HUES6 (cell line): ENCODE measurements around the gene MSH3.
"Not testable (repeated sequence)": the region's sequence is repeated elsewhere in the genome, so short reads cannot be mapped to it uniquely, and the experiment has no call there.

Experiments used
- H3K27ac ChIP-seq: 2 replicates; pipeline ENCODE4 v1.7.0; 2013; ENCODE audit warnings: low read depth, mild to moderate bottlenecking, low read length, inconsistent platforms
- H3K27me3 ChIP-seq: 2 replicates; pipeline ENCODE4 v1.6.1; 2013; ENCODE audit warnings: low read length; ENCODE audit not compliant: control insufficient read depth, insufficient read depth
- H3K36me3 ChIP-seq: 2 replicates; pipeline ENCODE4 v1.6.1; 2013; ENCODE audit warnings: low read length; ENCODE audit not compliant: control insufficient read depth, insufficient read depth
- H3K4me1 ChIP-seq: 2 replicates; pipeline ENCODE4 v1.6.1; 2013; ENCODE audit warnings: low read length; ENCODE audit not compliant: control insufficient read depth, insufficient read depth
- H3K4me3 ChIP-seq: 2 replicates; pipeline ENCODE4 v1.5.1; 2013; ENCODE audit warnings: low read depth, low read length
- H3K9ac ChIP-seq: one replicate; pipeline ENCODE4 v1.6.1; 2013; ENCODE audit warnings: mild to moderate bottlenecking, low read length
- H3K9me3 ChIP-seq: 2 replicates; pipeline ENCODE4 v1.6.1; 2013; ENCODE audit warnings: low read depth, low read length; ENCODE audit not compliant: control insufficient read depth, insufficient read depth

MSH3 gene

DNA sequence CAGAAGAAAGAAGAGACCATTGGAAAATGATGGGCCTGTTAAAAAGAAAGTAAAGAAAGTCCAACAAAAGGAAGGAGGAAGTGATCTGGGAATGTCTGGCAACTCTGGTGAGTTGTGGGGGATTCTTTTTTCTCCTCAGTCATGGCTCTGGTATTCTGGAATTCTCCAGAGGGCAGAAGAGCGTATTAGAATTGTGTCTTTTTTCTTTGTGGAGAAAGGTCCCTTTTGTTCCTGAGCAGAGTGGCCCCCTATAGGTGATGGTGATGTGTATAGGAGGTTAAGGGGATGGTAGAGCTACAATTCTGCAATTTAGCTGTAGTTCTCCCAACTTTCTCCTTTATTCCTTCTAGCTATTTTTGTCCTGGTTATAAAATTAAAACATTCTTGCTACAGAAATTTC, 2.0 kb downstream of the MSH3 start:
- Histone ChIP-seq H3K9me3 (no peaks in the 10 kb centered on the region), H3K36me3 (peaks cover 31% of the 10 kb centered on the region), H3K27me3 (no peaks in the 10 kb centered on the region), H3K9ac (no peak overlapping the region), H3K4me1 (peaks cover 22% of the 10 kb centered on the region), H3K4me3 (no peak overlapping the region), H3K27ac (no peak overlapping the region)

DNA sequence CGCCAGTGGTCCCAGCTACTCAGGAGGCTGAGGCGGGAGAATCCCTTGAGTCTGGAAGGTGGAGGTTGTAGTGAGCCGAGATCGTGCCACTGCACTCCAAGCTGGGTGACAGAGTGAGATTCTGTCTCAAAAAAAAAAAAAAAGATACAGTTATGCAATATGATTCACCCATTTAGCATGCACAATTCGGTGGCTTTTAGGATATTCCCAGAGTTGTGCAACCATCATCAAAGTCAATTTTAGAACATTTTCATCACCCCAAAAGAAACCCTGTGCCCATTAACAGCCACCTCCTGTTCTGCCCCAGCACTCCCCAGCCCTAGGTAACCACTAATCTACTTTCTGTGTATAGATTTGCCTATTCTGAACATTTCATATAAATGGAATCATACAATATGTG, 4.7 kb downstream of the MSH3 start:
- H3K9me3 ChIP-seq, result no peaks in the 10 kb centered on the region
- no peak overlapping the region for H3K4me3 ChIP-seq
- H3K9ac ChIP-seq, result no peak overlapping the region
- H3K4me1 ChIP-seq, result peaks cover 13% of the 10 kb centered on the region
- H3K36me3 ChIP-seq, result peaks cover 45% of the 10 kb centered on the region
- no peak overlapping the region for H3K27ac ChIP-seq
- H3K27me3 ChIP-seq, result no peaks in the 10 kb centered on the region

DNA sequence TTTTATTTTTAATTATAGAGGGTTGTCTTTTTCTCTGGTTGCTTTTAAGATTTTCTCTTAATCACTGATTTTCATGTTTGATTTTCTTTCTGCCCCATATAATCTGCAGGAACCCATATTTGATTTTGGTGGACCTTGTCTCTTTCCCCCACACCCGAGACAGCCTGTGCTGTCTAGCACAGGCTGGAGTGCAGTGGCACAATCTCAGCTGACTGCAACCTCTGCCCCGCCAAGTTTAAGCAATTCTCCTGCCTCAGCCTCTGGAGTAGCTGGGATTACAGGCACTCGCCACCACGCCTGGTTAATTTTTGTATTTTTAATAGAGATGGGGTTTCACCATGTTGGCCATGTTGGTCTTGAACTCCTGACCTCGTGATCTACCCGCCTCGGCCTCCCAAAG, 6.2 kb downstream of the MSH3 start:
- H3K4me1 ChIP-seq, H3K27me3 ChIP-seq, H3K9ac ChIP-seq, H3K9me3 ChIP-seq, H3K4me3 ChIP-seq, H3K27ac ChIP-seq: not testable (repeated sequence)
- peaks cover 54% of the 10 kb centered on the region for H3K36me3 ChIP-seq

DNA sequence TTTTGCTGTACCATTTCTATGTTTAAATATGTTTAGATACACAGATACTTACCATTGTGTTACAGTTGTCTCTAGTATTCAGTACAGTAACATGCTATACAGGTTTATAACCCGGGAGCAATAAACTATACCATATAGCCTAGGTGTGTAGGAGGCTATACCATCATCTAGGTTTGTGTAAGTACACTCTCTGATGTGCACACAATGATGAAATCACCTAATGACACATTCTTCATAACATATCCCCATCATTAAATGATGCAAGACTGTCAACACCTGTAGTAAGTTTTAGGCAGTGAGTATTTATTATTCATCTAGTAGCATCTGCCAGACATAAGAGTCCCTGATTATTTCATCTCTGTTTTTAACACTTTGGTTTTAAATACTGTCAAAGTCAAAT, 7.7 kb downstream of the MSH3 start:
- no peak overlapping the region for H3K9ac ChIP-seq
- no peaks in the 10 kb centered on the region for H3K9me3 ChIP-seq
- H3K4me3 ChIP-seq, result no peak overlapping the region
- no peaks in the 10 kb centered on the region for H3K4me1 ChIP-seq
- no peaks in the 10 kb centered on the region for H3K27me3 ChIP-seq
- H3K36me3 ChIP-seq, result peaks cover 64% of the 10 kb centered on the region
- no peak overlapping the region for H3K27ac ChIP-seq

DNA sequence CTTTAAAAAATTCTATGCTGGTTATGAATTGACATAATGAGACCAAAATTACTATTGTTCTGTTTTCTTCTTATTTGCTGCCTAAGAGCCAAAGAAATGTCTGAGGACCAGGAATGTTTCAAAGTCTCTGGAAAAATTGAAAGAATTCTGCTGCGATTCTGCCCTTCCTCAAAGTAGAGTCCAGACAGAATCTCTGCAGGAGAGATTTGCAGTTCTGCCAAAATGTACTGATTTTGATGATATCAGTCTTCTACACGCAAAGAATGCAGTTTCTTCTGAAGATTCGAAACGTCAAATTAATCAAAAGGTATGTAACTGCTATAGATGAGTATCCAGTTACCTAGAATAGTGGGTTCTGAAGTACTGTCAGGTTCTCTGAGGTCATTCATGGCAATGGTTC, 10.6 kb downstream of the MSH3 start:
- H3K9ac ChIP-seq, result no peak overlapping the region
- no peak overlapping the region for H3K27ac ChIP-seq
- no peak overlapping the region for H3K4me3 ChIP-seq
- no peaks in the 10 kb centered on the region for H3K27me3 ChIP-seq
- H3K36me3 ChIP-seq, result peaks cover 46% of the 10 kb centered on the region
- no peaks in the 10 kb centered on the region for H3K4me1 ChIP-seq
- H3K9me3 ChIP-seq, result no peaks in the 10 kb centered on the region

DNA sequence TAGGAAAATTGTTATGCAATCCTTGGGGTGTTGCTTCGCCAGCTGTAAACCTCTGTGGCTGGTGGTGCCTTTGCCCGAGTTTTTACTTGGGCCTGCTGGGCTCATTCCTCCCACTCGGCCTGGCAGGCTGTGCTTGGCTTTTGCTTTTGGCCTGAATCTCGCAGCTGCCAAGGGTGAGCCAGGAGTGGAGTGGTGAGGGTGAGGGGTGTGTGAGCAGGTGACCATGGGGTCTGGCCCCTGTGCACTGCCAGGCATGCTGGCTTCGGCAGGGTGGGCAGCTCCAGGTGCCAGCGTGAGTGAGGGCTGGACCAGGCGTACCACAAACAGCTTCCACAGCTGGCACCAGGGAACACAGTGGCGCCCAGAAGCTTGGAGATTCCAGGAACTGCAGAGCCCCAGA, 12.9 kb downstream of the MSH3 start:
- no peak overlapping the region for H3K4me3 ChIP-seq
- no peaks in the 10 kb centered on the region for H3K27me3 ChIP-seq
- no peaks in the 10 kb centered on the region for H3K4me1 ChIP-seq
- H3K9me3 ChIP-seq, result no peaks in the 10 kb centered on the region
- H3K9ac ChIP-seq, result no peak overlapping the region
- no peak overlapping the region for H3K27ac ChIP-seq
- peaks cover 34% of the 10 kb centered on the region for H3K36me3 ChIP-seq

DNA sequence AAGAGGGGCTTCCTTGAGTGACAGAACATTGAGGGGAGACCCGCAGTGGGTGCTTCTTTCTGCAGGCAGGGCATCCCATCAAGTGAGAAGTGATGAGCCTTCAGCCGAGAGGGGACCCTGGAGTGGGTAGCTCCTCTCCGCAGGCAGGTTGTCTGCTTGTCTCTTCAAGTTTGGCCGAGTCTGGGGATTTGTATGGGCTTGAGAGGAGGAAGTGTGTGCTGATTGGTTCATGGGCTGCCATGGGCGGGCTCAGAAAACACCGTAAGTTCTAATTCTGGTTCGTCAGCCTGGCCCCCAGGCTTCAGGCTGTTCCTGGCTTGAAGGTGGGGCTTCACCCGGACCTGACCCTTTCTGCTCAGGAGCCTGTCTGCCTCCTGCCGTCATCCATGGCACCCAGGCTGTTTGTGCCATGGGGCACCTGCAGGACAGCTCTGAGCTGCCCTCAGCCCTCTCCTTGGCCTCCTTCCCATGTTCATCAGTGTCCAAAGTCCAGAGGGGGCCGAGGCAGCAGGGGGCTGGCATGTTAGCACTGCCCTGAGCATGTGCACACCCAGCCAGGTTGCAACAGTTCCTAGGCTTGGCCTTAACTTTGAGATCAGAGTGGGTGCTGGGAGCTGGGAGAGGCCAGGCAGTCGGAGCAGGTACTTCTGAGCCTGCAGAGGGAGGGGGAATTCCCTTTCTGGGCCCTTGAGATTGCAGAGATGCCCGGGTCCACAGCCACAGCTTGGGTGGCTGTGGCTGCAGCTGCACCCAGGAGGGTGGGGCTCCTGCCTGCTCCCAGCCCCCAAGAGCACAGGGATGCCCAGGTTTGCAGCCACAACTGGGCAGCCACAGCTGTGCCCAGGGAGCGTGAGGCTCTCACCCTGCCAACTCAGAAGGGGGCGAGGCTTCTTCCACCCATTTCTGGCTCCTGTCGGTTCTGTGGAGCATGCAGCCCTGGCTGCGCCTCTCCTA, 13.8 kb downstream of the MSH3 start:
- H3K36me3 ChIP-seq, result peaks cover 40% of the 10 kb centered on the region
- H3K27ac ChIP-seq, result no peak overlapping the region
- no peak overlapping the region for H3K4me3 ChIP-seq
- H3K4me1 ChIP-seq, result no peaks in the 10 kb centered on the region
- no peaks in the 10 kb centered on the region for H3K9me3 ChIP-seq
- H3K27me3 ChIP-seq, result no peaks in the 10 kb centered on the region
- H3K9ac ChIP-seq, result no peak overlapping the region

DNA sequence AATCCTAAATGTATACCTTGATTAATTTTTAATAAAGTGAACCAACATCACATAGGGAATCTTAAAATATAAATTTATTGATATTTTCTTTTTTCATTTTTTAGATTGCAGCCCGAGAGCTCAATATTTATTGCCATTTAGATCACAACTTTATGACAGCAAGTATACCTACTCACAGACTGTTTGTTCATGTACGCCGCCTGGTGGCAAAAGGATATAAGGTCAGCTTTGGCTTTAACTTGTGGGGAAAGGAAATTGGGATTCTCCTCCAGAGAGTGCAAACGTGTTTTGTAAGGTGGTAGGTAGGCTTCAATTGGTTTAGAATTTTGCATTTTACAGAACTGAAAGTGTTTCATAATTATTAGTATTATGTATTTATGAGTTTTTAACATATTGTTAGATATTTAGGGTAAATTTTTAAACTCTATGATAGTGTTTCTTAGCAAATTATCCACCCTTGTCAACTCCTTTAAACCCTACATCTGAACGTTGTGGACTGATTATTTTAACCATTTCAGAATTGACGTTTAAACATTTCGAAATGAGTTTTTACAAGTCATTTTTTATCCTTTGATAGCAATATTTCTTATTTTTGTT, 17.8 kb downstream of the MSH3 start:
- Histone ChIP-seq H3K9ac (no peak overlapping the region), H3K4me3 (no peak overlapping the region), H3K27ac (no peak overlapping the region), H3K4me1 (no peaks in the 10 kb centered on the region), H3K9me3 (no peaks in the 10 kb centered on the region), H3K36me3 (peaks cover 40% of the 10 kb centered on the region), H3K27me3 (no peaks in the 10 kb centered on the region)

DNA sequence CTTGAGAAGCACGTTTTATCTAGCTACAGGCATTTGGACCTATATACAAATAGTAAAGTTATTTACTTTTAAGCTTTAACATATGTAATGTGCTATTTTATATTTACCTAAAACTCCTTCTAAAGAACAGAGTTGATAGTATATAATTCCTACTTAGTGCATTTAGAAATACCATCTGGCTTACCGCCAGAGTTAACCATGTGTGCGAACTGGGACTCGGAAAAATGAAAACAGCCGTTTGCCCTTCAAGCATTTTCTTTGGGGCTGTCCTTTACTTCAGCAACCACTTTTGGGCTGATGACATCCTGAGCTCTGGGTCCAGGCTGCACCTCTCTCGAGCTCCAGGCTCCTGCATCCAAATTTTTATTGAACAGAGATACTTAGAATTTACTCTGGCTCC, 22.3 kb downstream of the MSH3 start:
- Histone ChIP-seq H3K4me1 (no peaks in the 10 kb centered on the region), H3K36me3 (peaks cover 50% of the 10 kb centered on the region), H3K27ac (no peak overlapping the region), H3K9me3 (no peaks in the 10 kb centered on the region), H3K4me3 (no peak overlapping the region), H3K27me3 (no peaks in the 10 kb centered on the region), H3K9ac (no peak overlapping the region)

DNA sequence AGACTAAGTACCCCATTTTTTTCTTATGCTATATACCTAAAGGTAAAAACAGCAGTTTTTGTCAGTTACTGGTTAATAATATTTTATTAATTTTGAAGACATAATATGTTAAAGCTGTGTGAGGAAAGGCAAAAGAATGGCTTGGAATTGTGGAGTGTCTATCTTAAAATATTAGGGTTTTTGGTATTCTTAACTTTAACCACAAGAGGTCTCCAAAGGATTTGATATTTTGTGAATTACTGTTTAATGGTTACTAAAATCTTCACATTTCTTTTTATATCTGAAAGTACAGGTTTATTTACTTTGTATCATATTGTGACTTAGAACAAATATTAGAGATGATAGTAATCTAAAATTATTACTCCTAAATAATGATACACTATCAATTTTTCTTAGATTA, 32.3 kb downstream of the MSH3 start:
- Histone ChIP-seq H3K4me1 (peaks cover 5% of the 10 kb centered on the region; the same call in 1 of the 2 replicates), H3K9me3 (no peaks in the 10 kb centered on the region), H3K36me3 (0 out of 2 replicates have a peak, but pooled peaks cover 3% of the 10 kb centered on the region), H3K9ac (no peak overlapping the region), H3K27ac (no peak overlapping the region), H3K4me3 (no peak overlapping the region), H3K27me3 (no peaks in the 10 kb centered on the region)

DNA sequence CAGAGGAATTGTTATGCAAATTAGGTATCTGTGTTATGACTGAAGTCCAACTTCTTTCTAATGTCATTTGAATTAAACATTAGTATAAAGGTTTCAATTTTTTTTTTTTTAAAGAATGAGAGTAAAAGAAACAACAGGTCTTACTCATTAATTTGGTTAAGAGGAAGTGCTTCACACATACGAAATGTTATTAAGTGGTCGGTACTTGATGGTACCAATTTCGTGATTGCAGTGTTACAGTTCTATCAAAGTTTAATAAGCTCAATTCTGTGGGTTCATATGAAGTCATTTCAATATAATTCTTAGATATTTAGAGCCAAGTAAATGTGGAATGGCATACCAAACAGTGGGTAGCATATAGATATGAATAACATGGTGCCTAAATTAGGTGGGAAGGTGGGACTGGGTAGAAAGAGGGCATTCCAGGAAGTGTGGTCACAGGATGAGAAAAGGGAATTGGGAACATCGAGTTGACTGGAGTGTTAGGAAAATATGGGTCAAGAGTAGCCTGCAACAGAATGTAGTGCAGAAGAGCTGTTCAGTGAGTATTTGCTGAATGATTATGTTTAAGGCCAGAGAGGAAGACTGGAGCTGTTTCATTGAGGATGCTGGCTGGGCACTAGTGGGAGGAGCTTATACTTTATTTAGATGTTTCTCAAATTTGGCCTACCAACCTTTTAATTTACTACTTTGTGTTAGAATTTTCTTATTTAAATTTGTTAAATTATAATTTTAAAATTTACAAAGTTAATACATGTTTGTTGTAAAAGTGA, 34.4 kb downstream of the MSH3 start:
- Histone ChIP-seq H3K9me3 (no peaks in the 10 kb centered on the region), H3K27me3 (no peaks in the 10 kb centered on the region), H3K36me3 (no peaks in the 10 kb centered on the region), H3K4me3 (no peak overlapping the region), H3K9ac (no peak overlapping the region), H3K4me1 (peaks cover 5% of the 10 kb centered on the region; the same call in 1 of the 2 replicates), H3K27ac (no peak overlapping the region)
